Measurements from ENCODE around the gene NCAM1.

The NCAM1 gene

DNA sequence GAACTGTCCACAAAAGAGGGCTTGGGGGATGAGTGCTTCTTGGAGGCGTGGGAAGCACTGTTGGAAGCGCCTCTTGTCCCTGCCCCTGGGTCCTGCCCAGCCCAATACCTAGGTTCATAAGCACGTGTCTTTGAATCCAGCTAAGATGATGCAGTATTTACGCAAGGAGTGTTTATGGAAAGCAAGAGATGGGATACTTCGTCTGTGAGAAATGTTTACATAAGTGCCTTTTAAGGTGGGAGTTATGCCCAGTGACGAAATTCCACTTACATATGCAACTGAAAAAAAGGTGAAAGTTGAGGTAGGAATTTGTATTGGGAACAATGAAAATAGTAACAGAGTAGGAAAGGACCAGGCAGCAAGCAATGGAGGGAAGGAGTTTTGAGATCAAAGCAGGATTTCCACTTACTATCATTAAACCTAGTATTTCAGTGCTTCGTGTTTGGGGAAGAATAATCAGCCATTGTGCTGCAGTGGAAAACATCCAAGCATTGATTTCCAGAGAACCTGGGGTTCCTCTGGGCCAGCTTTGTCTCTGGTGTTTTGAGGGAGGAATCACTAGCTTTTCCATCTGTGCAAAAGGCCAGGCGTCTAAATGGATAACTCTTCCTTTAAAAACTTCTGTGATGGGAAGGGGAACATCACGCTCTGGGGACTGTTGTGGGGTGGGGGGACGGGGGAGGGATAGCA is 237.9 kb downstream of the NCAM1 start:
- Mint-ChIP-seq H3K36me3 (no peaks in the 10 kb centered on the region), H3K27me3 (peaks cover 2% of the 10 kb centered on the region), H3K9me3 (no peaks in the 10 kb centered on the region), H3K4me3 (no peak overlapping the region), H3K4me1 (no peaks in the 10 kb centered on the region), H3K27ac (no peak overlapping the region)
- no peak for ATAC-seq (ENCODE audit: low read depth)
- DNase-seq (ENCODE audit: low spot score in 2 of 2): no peak

DNA sequence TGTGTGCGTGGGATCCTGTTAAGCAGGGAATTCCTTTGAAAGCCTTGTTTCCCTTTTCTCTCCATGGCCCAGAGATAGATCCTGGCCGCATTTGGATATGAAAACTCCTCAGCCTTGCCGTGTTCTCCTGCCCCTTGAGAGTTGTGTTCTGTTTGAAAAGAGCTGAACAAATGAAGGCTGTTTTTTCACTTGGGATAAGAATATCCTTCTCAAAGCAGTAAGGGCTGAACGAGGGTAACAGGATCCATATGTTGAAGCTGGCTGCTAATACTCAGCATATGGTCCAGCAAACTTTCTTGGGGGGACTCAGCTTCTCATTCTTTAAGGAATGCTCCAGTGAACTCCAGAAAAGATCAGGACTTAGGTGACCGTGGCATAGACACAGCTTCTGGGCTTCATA is 238.6 kb downstream of the NCAM1 start:
- ATAC-seq (ENCODE audit: low read depth) (no peak), DNase-seq (ENCODE audit: low spot score in 2 of 2) (no peak)
- no peak overlapping the region for H3K4me3 Mint-ChIP-seq
- H3K36me3 Mint-ChIP-seq: no peaks in the 10 kb centered on the region
- no peaks in the 10 kb centered on the region for H3K4me1 Mint-ChIP-seq
- H3K9me3 Mint-ChIP-seq: no peaks in the 10 kb centered on the region
- peaks cover 2% of the 10 kb centered on the region for H3K27me3 Mint-ChIP-seq
- no peak overlapping the region for H3K27ac Mint-ChIP-seq

DNA sequence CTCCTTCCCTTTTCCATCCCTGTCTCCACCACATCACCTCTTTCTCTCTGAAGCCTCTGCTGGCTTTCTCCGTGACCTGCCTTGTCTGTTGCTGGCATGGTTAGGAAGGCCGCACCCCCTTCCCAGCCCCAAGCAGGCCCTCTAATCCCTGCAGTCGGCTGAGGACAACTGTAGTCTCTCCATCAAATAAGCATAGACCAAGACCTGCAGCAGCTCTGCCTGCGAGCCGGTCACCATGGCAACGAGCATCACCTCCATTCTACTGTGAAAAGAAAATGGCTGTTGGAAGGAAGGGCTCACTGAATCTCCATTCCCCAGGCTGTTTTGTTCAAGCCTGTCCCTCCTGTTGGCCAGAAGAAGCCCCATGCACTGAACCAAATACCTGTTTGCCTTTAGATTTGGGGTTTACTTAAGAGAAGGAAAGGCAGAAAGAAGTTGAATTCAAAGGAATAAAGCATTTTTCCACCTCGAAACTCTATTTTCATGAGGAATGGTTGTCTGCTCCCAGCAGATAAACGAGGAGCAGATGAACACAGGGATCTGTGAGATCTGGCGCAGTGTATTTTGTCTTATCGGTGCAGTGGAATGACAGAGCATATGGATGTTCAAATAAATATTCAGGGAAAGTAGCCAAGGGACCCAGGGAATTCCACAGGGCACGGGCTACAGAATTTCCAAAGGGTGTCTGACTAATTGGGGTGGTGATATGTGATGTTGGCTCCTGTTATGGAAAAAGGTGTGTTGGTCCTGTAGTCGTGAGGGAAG is 240.0 kb downstream of the NCAM1 start:
- no peak for ATAC-seq (ENCODE audit: low read depth)
- Mint-ChIP-seq H3K27ac (no peak overlapping the region), H3K4me1 (no peaks in the 10 kb centered on the region), H3K4me3 (no peak overlapping the region), H3K9me3 (no peaks in the 10 kb centered on the region), H3K27me3 (peaks cover 2% of the 10 kb centered on the region), H3K36me3 (no peaks in the 10 kb centered on the region)
- no peak for DNase-seq (ENCODE audit: low spot score in 2 of 2)

DNA sequence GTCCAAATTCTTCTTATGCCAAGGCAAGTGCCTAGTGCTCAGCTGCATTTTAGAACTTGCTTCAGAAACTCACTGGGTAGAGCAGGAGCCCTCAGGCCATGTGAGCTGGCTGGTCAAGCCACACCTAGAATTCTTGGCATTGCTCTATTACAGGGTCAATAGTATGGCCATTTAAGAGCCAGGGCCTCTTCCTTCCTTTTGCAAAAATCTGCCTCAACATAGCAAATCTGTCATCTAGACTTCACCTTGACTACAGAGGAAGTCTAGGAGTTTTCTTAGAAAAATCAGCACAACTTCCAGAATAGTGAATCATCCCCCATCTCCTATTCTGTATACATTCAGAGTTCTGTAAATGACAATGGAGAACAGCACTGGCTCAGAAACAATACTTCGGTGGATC is 241.2 kb downstream of the NCAM1 start:
- ATAC-seq (ENCODE audit: low read depth): no peak

DNA sequence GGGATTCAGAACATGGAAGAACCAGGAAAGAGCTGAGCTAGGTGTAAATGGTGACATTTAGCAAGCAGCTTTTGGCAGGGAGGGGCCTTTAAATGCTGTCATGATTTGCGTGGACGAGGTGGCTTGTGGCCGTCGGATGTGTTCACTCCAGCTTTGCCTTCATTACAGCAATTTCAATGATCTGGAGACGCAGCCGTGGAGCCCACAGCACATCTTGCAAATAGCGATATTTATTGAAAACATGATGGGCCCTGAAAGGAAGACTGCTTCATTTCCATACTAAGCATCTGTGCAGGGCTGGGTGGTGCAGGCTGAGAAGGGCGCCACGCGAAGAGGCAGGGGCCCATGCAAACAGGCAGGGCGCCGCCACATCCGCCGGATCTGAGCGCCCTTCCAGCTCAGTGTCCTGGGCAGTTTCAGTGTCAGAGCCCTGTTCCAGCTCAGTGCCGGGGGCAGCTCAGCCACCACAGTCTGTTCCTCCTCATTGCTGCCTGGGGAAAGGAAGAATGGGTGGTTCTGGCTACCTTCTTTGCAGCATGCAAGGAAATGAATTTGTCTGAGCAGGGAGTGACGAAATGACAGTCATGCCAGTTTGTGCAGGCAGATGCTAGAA is 242.0 kb downstream of the NCAM1 start:
- ATAC-seq (ENCODE audit: low read depth) (no peak), DNase-seq (ENCODE audit: low spot score in 2 of 2) (no peak)
- Mint-ChIP-seq H3K4me3 (no peak overlapping the region), H3K27me3 (peaks cover under 1% of the 10 kb centered on the region), H3K9me3 (no peaks in the 10 kb centered on the region), H3K27ac (no peak overlapping the region), H3K36me3 (no peaks in the 10 kb centered on the region), H3K4me1 (no peaks in the 10 kb centered on the region)

More for the DNA sequence above, 241.2 kb downstream of the NCAM1 start:
- no peak overlapping the region for H3K27ac Mint-ChIP-seq
- no peaks in the 10 kb centered on the region for H3K36me3 Mint-ChIP-seq
- H3K9me3 Mint-ChIP-seq: no peaks in the 10 kb centered on the region
- no peaks in the 10 kb centered on the region for H3K4me1 Mint-ChIP-seq
- no peak for DNase-seq (ENCODE audit: low spot score in 2 of 2)
- no peaks in the 10 kb centered on the region for H3K27me3 Mint-ChIP-seq
- H3K4me3 Mint-ChIP-seq: no peak overlapping the region

DNA sequence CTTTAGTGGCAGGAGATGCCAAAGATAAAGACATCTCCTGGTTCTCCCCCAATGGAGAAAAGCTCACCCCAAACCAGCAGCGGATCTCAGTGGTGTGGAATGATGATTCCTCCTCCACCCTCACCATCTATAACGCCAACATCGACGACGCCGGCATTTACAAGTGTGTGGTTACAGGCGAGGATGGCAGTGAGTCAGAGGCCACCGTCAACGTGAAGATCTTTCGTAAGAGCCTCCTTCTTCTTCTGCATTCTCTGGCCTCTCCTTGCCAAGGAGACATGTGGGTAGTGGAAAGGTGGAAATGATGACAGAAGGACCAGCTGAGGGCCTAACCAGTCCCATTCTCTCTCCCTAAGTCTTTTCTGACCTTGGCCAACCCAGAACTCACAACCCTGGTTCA is 243.1 kb downstream of the NCAM1 start:
- ATAC-seq (ENCODE audit: low read depth) (no peak), DNase-seq (ENCODE audit: low spot score in 2 of 2) (no peak)
- H3K9me3 Mint-ChIP-seq: peaks cover 4% of the 10 kb centered on the region
- no peaks in the 10 kb centered on the region for H3K36me3 Mint-ChIP-seq
- H3K27ac Mint-ChIP-seq: no peak overlapping the region
- no peaks in the 10 kb centered on the region for H3K4me1 Mint-ChIP-seq
- no peak overlapping the region for H3K4me3 Mint-ChIP-seq
- H3K27me3 Mint-ChIP-seq: peaks cover 5% of the 10 kb centered on the region

DNA sequence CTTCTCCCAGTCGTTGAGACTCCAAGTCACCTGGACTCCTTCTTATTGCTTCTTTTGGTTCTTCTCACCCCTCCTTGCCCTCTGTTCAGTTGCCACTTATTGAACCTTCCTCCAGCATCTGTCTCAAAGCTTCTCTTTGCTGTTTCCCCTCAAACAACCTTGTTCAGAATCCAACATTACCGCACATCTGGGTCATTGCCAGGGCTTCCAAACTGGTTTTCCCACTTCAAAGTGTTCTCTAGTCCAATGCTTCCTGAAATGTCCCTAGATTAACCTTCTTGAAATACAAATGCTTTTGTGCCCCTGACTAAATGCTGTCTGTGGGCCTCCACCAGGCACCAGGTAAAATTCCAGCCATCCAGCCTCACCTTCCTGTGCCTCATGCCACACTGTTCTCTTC is 252.3 kb downstream of the NCAM1 start:
- DNase-seq (ENCODE audit: low spot score in 2 of 2) (no peak), ATAC-seq (ENCODE audit: low read depth) (no peak)
- no peak overlapping the region for H3K27ac Mint-ChIP-seq
- peaks cover 8% of the 10 kb centered on the region for H3K27me3 Mint-ChIP-seq
- H3K9me3 Mint-ChIP-seq: peaks cover 1% of the 10 kb centered on the region
- H3K36me3 Mint-ChIP-seq: no peaks in the 10 kb centered on the region
- no peak overlapping the region for H3K4me3 Mint-ChIP-seq
- no peaks in the 10 kb centered on the region for H3K4me1 Mint-ChIP-seq

DNA sequence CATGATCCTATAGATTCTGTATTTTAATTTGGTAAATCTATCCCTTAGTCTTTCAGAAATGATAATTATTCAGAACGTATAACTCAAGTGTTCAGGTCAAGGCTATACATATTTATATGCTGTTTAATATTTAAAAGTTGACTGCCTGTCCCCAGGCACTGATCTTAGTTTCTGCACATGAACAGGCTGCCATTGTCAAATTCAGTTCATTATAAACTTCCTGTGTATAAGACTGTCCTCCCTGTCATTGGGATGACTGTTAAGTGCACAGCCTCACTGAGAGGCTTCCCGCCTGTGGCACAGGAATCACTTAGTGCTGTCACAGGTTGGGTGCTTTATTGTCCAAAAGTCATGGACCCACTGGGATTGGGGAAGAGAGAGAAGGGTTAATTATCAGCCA is 261.0 kb downstream of the NCAM1 start:
- ATAC-seq (ENCODE audit: low read depth) (no peak), DNase-seq (ENCODE audit: low spot score in 2 of 2) (no peak)
- H3K27me3 Mint-ChIP-seq: peaks cover 8% of the 10 kb centered on the region
- no peaks in the 10 kb centered on the region for H3K36me3 Mint-ChIP-seq
- H3K27ac Mint-ChIP-seq: no peak overlapping the region
- H3K4me3 Mint-ChIP-seq: no peak overlapping the region
- H3K9me3 Mint-ChIP-seq: peaks cover 4% of the 10 kb centered on the region
- no peaks in the 10 kb centered on the region for H3K4me1 Mint-ChIP-seq

DNA sequence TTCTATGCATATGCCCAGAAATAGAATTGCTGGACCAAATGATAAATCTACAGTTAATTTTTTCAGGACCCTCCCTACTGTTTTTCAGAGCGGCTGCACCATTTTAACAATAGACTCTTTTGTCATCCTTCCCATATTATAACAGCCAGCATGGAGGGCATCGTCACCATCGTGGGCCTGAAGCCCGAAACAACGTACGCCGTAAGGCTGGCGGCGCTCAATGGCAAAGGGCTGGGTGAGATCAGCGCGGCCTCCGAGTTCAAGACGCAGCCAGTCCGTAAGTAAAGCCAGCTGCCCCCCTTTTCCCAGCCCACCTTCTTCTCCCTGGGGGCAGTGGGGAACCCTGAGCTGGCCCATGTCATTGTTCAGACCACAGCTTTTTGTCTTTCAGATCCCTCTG is 273.7 kb downstream of the NCAM1 start:
- DNase-seq (ENCODE audit: low spot score in 2 of 2): no peak
- H3K36me3 Mint-ChIP-seq: no peaks in the 10 kb centered on the region
- ATAC-seq (ENCODE audit: low read depth): no peak
- H3K4me1 Mint-ChIP-seq: no peaks in the 10 kb centered on the region
- H3K4me3 Mint-ChIP-seq: no peak overlapping the region
- H3K27ac Mint-ChIP-seq: no peak overlapping the region
- H3K27me3 Mint-ChIP-seq: peaks cover 13% of the 10 kb centered on the region
- H3K9me3 Mint-ChIP-seq: no peaks in the 10 kb centered on the region

DNA sequence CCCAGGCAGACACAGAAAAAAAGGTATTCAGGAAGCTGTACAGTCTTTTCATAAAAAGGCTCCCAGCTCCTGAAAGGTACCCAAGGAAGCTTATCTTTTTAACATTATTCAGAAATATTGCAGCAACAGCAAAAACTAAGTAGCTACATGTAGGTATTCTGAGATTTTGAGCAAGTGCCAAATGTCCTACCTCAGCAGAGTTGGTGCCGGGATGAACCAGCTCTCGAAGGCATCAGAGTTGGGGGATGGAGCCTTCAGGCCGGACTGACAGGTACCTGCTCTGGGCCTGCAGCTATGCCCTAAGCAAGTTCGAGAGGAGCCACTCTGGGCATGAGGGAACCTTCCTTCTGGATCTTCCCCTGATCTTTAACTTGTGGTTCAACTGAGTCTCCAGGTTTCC is 276.0 kb downstream of the NCAM1 start:
- ATAC-seq (ENCODE audit: low read depth) (no peak), DNase-seq (ENCODE audit: low spot score in 2 of 2) (no peak)
- H3K4me1 Mint-ChIP-seq: no peaks in the 10 kb centered on the region
- peaks cover 19% of the 10 kb centered on the region for H3K27me3 Mint-ChIP-seq
- no peaks in the 10 kb centered on the region for H3K9me3 Mint-ChIP-seq
- no peak overlapping the region for H3K27ac Mint-ChIP-seq
- no peak overlapping the region for H3K4me3 Mint-ChIP-seq
- no peaks in the 10 kb centered on the region for H3K36me3 Mint-ChIP-seq

DNA sequence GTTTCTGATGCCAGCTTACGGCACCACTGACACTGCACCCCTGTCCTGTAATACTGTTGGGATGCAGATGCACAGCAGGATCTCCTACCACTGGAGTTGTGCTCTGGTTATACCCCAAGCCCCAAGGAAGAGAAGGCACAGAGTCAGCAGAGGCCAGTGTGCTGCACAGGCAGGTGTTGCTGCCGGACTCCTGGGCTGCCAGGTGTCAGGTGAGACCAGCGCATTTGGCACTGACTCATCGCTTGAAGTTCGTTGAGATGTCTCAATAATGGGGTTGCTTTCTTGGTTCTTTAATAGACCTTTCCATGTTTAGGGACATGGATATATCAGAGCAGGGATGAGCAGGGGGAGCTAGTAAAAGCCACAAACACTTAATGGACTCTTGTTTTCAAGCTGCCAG is 277.5 kb downstream of the NCAM1 start:
- H3K4me3 Mint-ChIP-seq: no peak overlapping the region
- H3K36me3 Mint-ChIP-seq: no peaks in the 10 kb centered on the region
- DNase-seq (ENCODE audit: low spot score in 2 of 2) (no peak), ATAC-seq (ENCODE audit: low read depth) (no peak)
- H3K9me3 Mint-ChIP-seq: no peaks in the 10 kb centered on the region
- no peaks in the 10 kb centered on the region for H3K4me1 Mint-ChIP-seq
- H3K27ac Mint-ChIP-seq: no peak overlapping the region
- H3K27me3 Mint-ChIP-seq: peaks cover 19% of the 10 kb centered on the region

DNA sequence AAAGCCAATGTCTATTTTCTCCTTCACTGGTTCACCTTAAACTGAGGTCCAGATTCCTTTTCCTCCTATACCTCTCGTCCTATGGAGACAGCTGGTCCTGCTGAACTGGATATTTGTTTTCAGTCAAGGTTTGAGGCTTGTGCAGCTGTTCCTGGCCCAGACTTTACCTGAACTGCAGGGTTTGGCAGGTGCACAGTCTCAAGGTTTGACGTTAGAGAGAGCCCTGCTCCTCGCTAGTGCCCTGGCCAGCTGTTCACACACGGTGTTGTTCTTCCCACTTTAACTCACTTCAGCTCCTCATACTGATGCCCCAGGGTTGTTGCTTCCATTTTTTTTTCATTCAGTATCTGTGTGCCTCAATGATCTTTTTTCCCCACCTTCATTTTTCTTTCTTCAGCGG is 279.2 kb downstream of the NCAM1 start:
- no peak overlapping the region for H3K4me3 Mint-ChIP-seq
- H3K4me1 Mint-ChIP-seq: no peaks in the 10 kb centered on the region
- H3K27ac Mint-ChIP-seq: no peak overlapping the region
- H3K9me3 Mint-ChIP-seq: no peaks in the 10 kb centered on the region
- H3K27me3 Mint-ChIP-seq: peaks cover 12% of the 10 kb centered on the region
- DNase-seq (ENCODE audit: low spot score in 2 of 2): no peak
- ATAC-seq (ENCODE audit: low read depth): no peak
- H3K36me3 Mint-ChIP-seq: no peaks in the 10 kb centered on the region

DNA sequence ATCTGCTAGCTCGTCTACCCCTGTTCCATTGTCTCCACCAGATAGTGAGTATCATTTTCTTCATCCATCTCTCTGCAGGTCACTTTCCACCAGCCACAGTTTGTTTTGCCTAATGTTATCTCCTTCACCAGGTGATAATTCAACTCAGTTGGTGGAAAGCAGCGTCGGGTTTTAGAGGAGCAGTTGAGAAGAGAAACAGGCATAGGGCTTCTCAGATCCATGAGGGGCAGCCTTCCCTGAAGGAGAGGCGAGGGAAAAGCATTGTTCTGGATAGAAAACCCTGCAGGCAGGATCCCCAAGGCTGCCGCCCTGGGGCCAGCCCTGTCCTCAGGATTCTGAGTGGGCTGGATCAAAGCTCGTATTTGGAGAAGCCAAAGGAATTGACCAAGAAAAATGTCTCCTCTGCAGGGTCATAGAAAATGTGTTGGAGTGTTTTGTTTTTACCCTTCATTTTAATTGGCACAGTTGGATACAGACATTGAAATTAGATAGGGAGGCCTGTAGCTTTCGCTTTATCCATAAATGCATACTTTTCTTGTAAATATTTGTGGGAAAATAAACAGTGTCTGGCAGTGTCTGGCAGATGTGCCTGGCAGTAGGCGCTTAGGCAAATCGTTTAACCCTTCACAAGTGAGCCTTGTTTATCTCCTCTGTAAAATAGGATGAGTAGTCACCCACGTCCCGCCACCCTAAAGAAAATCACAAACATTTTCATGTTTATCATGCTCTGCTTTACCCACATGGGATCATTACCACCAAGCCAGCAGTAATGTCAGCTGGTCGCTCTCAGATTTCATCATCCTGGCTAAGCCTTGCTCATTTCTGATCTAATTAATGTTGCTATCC is 279.8 kb downstream of the NCAM1 start:
- DNase-seq (ENCODE audit: low spot score in 2 of 2): no peak
- no peak for ATAC-seq (ENCODE audit: low read depth)
- Mint-ChIP-seq H3K4me1 (no peaks in the 10 kb centered on the region), H3K27ac (no peak overlapping the region), H3K9me3 (no peaks in the 10 kb centered on the region), H3K4me3 (no peak overlapping the region), H3K36me3 (no peaks in the 10 kb centered on the region), H3K27me3 (peaks cover 12% of the 10 kb centered on the region)

DNA sequence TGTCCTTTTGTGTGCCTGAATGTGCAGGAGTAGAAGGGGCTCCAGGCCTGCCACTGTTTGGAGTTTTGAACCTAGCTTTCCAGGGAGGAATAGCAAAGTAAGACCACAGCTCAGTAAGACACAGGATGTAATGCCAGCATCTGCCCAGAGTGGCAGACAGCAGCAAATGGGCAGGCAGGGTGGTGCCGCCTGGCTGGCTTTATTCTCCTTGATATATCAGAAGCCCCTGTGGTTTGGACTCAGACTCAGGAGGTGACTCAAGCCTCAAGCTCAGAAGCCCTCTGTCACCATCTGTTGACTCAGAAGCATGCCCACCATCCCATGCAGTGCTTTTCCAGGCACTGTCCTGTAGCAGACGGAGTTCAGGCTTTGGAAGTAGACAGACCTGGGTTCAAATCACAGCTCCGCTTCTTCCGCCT is 280.4 kb downstream of the NCAM1 start:
- H3K4me1 Mint-ChIP-seq: no peaks in the 10 kb centered on the region
- no peak overlapping the region for H3K4me3 Mint-ChIP-seq
- no peak overlapping the region for H3K27ac Mint-ChIP-seq
- H3K27me3 Mint-ChIP-seq: peaks cover 13% of the 10 kb centered on the region
- ATAC-seq (ENCODE audit: low read depth): no peak
- no peaks in the 10 kb centered on the region for H3K36me3 Mint-ChIP-seq
- DNase-seq (ENCODE audit: low spot score in 2 of 2): no peak
- no peaks in the 10 kb centered on the region for H3K9me3 Mint-ChIP-seq
